Measurements from ENCODE around the gene SHISA5.

The SHISA5 gene

GRCh38 chr3:48532271-48532976 lies 28.4 kb upstream of the SHISA5 start:
- no peak for TF ChIP-seq CTCF (IDR thresholded peaks at IDR 0.05)

- no peak for TF ChIP-seq CTCF (IDR thresholded peaks at IDR 0.05)
Observed at GRCh38 chr3:48528754-48529153, 24.8 kb upstream of the SHISA5 start.

GRCh38 chr3:48528048-48528447 lies 24.1 kb upstream of the SHISA5 start:
- no peak for TF ChIP-seq CTCF (IDR thresholded peaks at IDR 0.05)

- TF ChIP-seq CTCF (IDR thresholded peaks at IDR 0.05), result no peak
Observed at GRCh38 chr3:48524970-48525369, 21.0 kb upstream of the SHISA5 start.

GRCh38 chr3:48521635-48522034 lies 17.7 kb upstream of the SHISA5 start:
- TF ChIP-seq CTCF (IDR thresholded peaks at IDR 0.05), result no peak

GRCh38 chr3:48519277-48519643 lies 15.3 kb upstream of the SHISA5 start:
- no peak for TF ChIP-seq CTCF (IDR thresholded peaks at IDR 0.05)

GRCh38 chr3:48518638-48519276 lies 14.8 kb upstream of the SHISA5 start:
- TF ChIP-seq CTCF (IDR thresholded peaks at IDR 0.05), result no peak

Measured in LNCAP (cell line).